GM19395 (cell line): ENCODE measurements around the gene NECTIN1.

Source experiments
- ATAC-seq: cut with Tn5 transposase; IDR thresholded peaks from one replicate; pipeline ENCODE4 v1.9.1; 2021; ENCODE audit warnings: mild to moderate bottlenecking, moderate library complexity; ENCODE audit not compliant: unreplicated experiment

Gene NECTIN1

DNA sequence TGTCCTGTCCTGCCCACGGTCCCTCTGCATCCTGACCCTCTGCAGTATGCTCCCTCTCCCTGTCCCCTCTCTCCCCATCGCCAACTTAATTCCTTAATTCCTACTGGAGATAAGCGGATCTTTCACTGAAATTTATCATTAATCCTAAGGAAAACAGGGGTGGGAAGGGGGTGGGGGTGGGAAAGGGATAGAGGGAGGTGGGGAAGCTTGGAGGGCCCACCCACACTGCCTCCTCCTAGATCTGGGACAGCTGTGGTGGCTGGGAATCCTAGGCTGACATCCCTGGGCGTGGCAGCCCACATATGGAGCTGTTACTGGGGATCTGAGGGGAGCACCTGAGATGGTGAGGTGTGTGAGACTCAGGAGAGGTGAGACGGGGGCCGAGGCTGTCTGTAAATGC lies 14.4 kb downstream of the NECTIN1 start:
- no peak for ATAC-seq

DNA sequence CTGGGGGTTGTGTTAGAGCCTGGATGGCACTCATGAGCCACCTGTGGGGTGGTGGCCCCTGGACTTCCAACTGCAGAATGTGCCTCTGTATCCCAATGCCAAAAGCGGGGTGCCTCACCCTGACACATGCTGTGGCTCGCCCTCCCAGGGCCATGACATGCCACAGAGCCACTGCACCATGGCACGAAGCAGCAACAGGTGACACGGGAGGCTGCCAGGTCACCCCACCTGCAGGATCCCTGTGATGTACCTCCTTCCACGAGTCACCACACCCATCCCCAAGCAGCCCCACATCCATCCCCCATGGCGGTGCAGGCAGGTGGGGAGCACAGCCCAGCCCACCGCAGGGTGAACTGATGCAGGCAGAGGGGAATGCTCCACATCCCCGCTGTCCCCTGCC lies 14.8 kb downstream of the NECTIN1 start:
- ATAC-seq, result no peak

DNA sequence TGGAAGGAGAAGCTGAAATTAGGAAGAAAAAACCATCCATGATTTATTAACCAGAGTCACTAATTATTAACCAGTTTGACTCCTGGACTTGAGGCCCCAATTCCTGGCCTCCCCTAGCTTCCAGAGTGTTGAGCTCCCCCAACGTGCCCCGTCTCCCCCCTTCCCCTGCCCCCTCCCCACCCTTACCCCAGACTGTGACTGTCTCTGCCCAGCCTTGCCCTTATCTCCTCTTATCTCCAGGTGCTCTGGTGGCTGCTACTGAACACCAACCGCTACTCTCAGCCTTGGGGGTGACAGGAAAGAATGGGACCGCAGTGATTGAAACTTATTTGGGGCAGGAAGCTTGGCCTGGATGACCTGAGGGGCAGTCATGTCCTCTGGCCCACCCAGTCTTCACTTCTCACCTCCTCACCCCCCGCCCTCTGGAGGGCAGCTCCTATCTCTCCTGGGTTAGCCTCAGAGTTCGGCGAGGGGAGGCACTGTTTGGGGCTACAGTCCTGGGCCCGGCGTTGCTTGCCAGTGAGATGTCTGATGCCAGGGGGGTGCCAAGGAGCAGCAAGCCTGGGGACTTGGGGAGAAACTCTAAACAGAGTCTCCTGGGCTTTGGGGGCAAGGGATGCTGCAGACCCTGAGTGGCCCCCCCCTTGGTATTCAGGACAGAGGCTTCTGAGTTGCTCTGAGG lies 15.5 kb downstream of the NECTIN1 start:
- ATAC-seq, result no peak

DNA sequence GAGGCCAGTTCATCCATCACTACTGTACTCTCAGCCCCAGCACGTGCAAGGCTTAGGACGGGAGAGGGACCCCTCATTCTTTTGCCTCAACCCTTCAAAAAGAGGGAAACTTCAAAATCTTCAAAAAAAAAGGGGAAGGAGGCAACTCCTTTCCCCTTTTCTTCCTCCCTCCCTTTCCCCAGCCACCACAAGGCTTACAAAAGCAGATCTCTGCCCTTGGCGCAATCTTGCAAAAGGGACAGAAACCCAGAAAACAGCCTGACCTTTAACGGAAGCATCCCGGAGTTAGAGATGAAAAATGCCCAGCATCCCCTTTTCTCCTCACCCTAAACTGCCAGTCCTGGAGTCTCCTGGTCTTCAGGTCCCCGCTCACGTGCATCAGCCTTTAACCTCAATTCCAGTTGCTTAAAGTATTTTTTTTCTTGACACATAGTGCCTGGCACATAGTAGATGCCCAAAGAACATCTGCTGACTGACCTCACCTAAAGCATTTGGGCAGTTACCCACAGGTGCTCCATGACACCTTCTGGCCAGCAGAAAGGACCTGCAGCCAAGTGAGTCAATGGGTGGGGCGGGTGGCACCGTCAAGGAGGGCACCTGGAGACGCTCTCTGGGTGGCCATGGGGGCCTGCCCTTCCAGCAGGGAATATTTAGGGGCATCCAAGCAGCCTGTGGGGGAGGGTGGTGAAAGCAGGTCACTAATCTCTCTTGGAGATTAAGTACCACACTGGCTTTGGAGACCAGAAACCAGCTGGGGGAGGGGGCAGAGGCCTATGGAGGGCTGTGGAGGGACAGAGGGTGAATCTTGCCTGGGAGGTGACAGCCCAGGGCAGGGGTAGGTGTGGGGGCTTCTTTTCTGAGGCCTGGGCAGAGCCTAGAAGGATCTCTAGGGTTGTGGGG lies 16.3 kb downstream of the NECTIN1 start:
- ATAC-seq, result no peak

DNA sequence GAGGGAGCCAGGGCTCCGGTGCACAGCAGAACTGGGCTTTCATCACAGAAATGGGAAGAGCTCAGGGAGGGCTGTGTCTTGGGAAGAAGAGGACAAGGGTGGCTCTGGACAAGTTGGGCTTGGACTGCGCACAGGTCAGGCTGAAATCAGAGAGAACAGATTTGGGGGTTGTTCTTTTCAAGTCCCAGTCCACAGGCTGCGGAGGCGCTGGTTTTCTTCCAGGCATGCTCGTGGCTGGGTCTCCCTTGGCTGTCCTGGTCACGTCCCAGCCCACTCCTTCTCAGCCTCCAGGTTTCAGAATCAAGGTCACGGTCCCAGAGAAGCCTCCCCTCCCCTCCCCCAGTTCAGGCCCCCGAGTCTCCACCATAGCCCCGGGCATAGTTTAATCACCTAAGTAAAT lies 17.0 kb downstream of the NECTIN1 start:
- ATAC-seq, result no peak

DNA sequence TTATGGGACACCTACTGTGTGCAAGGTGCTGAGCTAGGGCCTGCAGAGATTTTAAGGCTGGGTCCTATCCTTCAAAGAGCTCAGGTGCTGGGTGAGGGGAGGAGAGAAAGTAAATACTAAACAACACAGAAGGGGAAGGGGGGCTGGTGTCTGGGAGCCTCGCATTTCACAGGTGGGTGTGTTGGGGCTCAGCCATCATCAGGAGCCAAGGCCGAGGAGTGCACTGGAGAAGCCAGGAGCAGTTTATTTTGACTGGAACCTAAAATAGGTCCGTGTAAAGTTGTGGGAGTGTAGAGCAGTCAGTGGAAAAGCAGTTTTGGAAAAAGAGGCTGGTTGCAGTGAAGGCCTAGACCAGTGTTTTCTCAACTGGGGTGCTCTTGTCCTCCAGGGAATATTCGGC lies 17.5 kb downstream of the NECTIN1 start:
- no peak for ATAC-seq

DNA sequence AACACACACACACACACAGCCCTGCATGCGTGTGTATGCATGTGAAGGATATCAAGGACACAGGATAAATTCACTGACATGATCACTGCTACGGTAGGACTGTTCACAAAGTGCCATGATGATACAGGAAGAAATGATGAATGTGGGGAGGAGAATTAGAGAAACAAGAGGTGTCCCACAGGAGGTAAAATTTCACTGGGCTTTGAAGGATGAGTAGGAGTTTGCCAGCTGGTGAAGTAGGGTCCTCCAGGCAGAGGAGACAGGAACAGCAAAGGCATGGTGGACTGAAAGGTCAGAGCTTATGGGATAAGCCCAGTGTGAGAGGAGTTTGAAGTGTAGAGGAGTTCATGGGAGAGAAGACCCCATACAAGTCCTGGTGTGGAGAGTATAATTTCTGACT lies 18.6 kb downstream of the NECTIN1 start:
- no peak for ATAC-seq

DNA sequence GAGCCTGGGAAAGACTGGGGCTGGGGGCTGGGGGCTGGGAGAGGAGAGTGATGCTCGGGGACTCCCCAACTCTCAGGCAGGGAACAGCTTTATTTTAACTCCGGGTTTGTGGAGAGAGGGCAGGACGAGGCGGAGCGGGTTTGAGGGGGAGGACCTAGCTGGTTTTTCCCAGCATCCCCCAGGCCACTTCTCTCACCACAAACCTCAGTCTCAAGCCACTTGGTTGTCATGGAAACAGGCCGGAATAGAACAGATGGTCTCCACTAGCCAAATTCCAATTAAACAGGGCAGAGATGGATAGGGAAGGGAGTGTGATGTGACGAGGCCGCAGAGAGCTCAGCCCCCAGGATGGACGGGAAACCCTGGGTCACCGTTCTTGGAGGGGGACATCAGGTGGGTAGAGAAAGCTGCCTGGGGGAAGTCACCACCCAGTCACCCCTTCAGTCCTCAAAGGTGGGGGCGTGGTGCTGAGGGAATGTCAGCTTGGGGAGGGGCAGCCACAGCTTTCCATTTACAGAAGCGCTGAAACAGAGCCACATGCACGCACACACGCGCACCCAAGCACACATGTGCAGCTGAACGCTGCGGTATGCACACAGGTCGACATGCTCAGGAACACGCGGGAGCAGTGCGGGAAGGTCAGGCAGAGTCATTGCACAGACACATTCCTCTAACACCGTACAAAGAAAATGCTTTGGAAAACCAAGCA lies 19.2 kb downstream of the NECTIN1 start:
- no peak for ATAC-seq

DNA sequence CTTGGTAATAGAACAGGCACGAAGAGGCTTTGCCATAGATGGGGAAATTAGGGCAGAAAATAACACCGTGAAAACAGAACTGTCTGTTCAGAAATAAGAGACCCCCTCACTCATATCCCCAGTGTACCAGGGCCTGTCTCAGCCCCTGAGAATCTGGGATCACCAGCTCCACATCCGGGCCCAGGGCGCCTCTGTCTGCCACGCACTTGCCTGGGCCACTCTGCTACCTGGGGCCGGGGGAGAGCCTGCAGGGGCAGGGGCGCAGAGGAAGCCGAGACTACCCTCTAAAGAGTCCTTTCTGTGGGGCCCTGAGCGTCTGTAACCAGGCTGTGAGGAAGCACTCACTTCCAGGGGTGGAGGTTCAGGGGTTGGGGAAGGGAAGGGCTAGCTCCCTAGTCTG lies 19.8 kb downstream of the NECTIN1 start:
- no peak for ATAC-seq

DNA sequence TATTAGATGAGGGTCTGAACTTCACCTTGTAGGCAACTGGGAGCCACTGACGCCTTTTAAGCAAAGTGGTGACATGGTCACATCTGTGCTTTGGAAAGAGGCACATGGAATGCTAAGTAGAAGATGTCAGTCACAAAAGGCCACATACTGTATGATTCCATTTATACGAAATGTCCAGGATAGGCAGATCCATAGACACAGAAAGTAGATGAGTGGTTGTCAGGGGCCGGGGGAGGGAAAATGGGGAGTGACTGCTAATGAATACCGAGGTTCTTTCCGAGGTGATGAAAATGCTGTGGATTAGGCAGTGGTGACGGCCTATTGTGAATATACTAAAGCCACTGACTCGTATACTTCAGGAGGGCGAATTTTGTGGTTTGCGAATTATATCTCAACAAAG lies 20.6 kb downstream of the NECTIN1 start:
- ATAC-seq, result no peak

DNA sequence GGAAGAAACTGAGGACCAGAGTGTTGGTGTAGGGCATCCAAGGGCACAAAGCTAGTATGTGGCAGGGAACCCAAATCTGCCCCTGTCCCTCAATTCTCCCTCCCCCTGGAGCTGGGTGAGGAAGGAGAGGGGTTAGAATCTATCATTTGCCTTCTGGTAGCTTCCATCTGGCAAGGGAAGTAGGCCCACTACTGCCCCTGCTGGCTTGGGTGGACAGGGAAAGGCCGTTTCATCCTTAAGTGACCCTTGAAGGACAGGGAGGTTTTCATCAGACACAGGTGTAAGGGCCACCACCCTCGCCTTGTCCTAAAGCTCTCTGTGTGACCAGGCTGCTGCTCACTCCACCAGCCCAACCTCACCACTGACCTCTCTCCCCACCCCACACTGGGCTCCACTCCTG lies 22.1 kb downstream of the NECTIN1 start:
- ATAC-seq, result no peak

DNA sequence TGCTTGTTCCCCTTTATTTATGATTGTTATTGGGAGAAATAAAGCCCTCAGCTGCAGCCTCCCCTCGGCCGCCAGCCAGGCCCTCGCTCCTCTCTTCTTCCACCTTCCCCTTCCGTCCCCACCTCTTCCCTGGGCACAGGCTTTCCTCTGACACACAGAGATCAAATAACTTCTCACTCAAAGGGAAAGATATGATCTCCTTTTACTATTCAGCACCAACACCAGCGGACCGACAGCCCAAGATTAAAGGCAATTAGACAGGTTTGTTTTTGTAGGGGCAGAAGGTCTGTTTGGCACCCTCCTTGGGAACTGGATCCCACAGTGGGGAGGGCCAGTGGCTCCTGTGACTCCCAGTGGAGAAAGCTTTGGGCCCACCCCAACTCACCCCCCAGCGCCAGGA lies 23.0 kb downstream of the NECTIN1 start:
- no peak for ATAC-seq

DNA sequence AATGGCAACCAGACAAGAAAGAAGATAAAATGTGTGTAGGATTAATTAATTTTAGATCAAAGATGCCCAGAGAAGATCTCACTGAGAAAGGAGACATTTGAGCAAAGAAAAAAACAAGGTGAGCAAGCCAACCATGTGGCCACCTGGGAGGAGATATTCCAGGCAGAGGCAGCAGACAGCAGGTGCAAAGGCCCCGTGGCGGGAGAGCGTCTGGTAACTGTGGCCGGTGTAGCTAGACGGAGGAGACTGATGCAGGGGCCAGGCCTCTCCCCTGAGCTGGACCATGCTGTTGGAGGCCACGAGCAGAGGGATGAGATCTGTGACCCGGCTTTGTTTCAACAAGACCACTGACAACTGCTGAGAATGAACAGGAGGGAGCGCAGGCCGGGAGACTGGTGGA lies 23.6 kb downstream of the NECTIN1 start:
- ATAC-seq, result no peak

DNA sequence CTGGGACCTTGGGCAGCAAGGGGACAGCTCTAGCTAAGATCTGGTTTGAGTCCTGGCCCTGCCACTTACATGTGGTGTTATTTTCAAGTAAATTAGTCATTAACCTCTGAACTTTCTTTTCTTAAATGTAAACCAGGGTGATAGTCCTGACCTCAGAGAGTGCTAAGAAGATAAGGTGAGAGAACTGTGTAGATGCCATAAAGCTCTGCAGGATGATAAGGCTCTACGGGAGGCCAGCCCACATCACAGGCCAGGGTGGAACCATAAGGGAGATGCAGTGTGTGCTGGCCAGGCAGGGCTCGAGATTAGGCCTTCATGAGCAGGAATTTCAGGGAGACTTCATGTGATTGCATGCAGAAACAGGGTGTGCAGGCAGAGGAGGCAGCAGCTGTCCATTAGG lies 24.2 kb downstream of the NECTIN1 start:
- ATAC-seq, result no peak

DNA sequence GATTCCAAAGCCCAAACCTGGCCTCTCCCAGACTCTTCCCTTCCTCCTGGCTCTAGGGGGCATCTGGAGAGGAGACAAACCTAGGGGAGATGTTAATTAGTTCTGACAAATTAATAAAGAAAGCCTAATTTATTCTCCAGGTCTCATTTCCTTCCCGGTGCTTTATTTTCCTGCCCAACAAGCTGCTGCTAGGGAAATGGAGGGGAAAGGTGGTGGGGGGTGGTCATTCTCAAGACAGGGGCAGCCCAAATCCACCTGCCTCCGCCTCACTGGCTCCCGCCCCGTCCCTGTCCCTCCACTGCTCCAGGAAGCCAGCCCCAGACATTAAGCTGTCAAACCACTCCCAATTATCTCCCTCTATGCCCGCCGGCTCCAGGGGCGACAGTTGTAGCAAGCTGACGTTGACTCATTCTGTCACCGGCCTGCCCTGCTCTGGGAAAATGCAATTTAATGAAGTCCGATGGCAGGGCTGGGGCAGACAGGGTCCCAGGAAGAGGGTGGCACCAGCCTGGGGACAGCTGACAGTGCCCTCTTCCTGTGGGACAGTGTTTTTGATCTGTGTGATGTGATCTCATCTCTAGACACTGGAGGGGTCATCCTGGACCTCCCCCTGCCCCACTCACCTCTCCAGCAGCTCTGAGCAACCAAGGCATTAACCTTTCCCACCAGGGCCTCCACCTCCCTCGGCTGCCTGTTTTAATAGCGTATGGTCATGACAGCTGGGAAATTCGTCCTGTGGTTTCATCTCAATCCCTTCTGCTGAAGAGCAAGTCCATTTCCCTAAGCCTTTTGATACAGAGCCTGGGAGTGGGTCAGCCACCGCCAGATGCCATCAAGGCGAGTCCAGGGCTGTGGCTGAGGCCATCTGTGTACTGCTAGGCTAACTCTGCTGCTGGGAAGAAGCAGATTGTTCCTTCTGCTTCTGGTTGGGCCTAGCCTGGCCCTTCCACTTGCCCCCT lies 27.1 kb downstream of the NECTIN1 start:
- no peak for ATAC-seq

DNA sequence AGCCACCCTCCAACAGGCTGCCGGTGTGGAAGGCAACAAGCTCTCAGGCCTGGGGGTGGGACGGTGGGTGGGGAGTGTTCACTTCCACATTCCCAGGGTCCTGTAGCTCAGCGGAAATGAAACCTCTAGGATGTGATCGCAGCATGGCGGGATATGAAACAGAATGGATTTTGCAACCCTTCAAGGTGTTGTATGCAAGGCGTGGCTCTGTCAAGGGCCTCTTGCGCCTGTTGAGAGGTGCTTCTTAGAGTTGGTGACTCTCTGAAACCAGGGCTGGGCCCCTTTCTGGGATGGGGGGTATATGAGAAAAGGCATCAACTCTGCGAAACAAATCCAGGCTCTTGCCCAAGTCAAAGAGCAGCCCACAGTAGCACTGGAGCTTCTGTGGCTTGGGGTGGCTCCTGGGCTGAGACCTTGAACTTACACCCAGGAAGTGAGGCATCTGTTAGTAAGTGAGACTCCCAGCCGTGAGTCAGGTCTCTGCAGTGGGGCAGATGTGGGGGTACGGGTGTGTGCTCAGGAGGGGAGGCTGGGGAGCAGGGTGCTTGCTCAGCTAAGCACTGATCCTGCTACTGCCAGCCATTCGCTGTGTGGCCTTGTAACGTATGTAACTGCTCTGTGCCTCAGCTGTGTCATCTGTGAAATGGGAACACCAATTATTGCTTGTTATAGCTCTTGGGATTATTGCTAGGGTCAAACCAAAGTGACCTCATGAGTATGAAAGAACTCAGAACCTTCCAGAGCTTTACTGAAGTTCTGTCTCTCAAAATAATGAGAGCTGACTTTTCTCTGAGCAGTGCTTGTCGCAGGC lies 28.3 kb downstream of the NECTIN1 start:
- ATAC-seq, result no peak

DNA sequence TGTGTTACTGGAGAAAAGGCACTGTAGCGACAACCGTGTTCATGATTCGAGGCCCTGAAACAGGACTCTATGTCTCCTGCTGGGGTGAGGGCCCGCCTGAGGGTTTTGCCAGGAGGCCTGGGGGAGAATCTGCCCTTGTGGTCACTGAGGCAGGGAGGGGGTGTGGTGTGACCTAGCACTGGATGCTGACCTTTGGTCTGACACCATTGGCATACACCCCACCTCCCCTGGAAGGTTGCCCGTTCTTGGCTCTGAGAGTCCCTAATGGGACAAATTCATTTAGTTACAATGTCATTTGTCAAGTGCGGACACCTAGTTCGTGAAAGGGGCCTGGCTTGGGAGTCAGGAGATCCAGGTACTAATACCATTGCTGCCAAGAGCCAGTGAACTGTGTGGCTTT lies 29.0 kb downstream of the NECTIN1 start:
- ATAC-seq, result no peak

DNA sequence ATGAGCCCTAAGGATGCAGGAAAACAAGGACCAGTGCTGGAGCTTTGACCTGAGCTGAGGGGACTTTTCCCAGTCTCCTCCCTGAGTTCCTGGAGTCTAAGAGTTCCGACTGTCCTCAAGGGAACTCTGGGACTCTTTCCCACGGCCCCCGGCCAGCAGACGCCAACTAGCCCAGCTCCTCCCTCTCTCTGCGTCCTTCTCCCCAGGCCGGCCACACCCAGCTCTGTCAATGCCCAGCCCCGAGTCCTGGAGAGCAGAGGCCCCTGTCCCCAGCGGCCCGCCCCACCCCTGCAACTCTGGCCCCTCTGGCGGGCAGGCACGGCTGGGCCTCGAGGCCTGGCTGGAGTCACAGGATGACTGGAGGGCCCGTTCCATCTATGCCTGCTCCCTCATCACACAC lies 29.8 kb downstream of the NECTIN1 start:
- no peak for ATAC-seq

DNA sequence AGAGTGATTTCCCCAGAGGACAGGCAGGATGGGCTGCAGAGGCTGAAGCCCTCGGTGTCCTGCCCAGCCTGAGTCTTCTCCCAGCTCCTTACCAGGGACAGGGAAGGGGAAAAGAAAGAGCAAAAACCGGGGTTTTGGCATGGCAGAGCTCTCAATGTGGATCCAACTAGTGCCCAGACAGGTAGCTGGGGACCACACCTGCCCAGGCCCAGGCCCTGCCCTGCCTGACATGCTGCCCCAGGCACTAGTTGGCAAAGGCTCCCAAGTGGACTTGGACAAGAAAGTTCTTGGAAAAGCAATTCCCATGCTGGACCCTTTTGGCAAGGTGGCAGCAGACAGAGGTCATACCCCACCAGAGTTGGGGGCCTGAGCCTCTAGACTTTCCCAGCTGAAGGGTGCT lies 31.1 kb downstream of the NECTIN1 start:
- ATAC-seq, result no peak

DNA sequence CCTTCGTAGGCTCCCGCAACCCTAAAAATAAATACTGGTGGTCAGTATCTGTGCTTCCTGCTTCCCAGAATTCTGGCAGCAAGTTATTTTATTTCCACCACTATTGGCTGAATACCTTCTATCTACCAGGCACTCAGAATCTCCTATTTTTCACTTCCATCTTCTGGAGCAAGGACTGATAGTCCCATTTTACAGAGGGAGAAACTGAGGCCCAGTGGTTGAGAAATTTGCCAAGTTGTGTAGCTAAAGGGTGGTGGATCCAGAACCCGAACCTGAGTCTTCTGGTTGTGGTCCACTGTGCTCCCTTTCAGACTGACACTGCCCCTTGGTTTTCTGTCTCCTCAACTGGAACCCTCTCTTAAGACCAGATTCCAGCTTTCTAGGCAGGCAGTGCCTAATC lies 31.6 kb downstream of the NECTIN1 start:
- ATAC-seq, result no peak
